Endothelial cell of umbilical vein (primary cell): ENCODE data around the gene APOO. TPM values are rescaled to one million over a fixed set of nuclear protein-coding genes. Genes with fewer than 3 reads are reported as not detected.

ENCODE experiments used
- BruUV-seq: library from RNA; stranded (reverse); fragments of 400-500 nt; replicated peaks from 2 replicates; lab custom pipeline; 2021; lab: Mats Ljungman, UMichigan
- CTCF ChIA-PET: fragments of 300-600, 350-600 bp; sonication (Branson Sonifier 250); formaldehyde crosslinking; loops from one replicate; lab custom pipeline; 2021; ENCODE audit warnings: antibody characterized with exemption, inconsistent platforms; lab: Charles Lee
- POLR2A ChIA-PET: fragments of 300-600, 350-600 bp; sonication (Branson Sonifier 250); formaldehyde crosslinking; loops from one replicate; lab custom pipeline; 2021; ENCODE audit warnings: antibody characterized with exemption, inconsistent platforms; lab: Charles Lee
- DNase-seq: peaks from one replicate; pipeline ENCODE4 v3.0.0-alpha.2; 2011; ENCODE audit warnings: low read depth, low spot score
- FAIRE-seq: peaks from 2 replicates; lab custom pipeline; 2011; peaks lifted over from hg19 to GRCh38; lab: Jason Lieb, UNC
- H2AFZ ChIP-seq: 2 replicates; pipeline ENCODE4 v1.6.0; 2012; ENCODE audit warnings: low read depth, low read length, control low read depth, inconsistent platforms
- H3K27ac ChIP-seq: 2 replicates; pipeline ENCODE4 v1.5.1; 2011; ENCODE audit warnings: low read depth, mild to moderate bottlenecking, control low read depth, low read length, moderate library complexity; ENCODE audit not compliant: insufficient read depth
- H3K27me3 ChIP-seq, 2 experiments: 2 replicates each; pipeline versions ENCODE4 v1.6.0 to v1.6.1; 2011; ENCODE audit warnings: low read length in 2 of 2, mixed read lengths in 1 of 2; ENCODE audit not compliant: control insufficient read depth in 2 of 2, insufficient read depth in 2 of 2
- H3K36me3 ChIP-seq, 2 experiments: 2 replicates in 1 of 2; 3 replicates in 1 of 2; pipeline ENCODE4 v1.5.1; 2011; ENCODE audit warnings: low read length in 2 of 2, mild to moderate bottlenecking in 1 of 2, moderate library complexity in 1 of 2; ENCODE audit not compliant: control insufficient read depth in 2 of 2, insufficient read depth in 2 of 2; ENCODE audit errors: extremely low read depth in 1 of 2
- H3K4me1 ChIP-seq: 3 replicates; pipeline ENCODE4 v1.5.1; 2011; ENCODE audit warnings: mild to moderate bottlenecking, low read length; ENCODE audit not compliant: control insufficient read depth, insufficient read depth; ENCODE audit errors: extremely low read depth
- H3K4me2 ChIP-seq: 2 replicates; pipeline ENCODE4 v1.6.1; 2011; ENCODE audit warnings: low read length, control low read depth, mixed read lengths; ENCODE audit not compliant: insufficient read depth
- H3K4me3 ChIP-seq, 3 experiments: fragments of 200-600 bp in 1 of 3; sonication (generic), shearing (Covaris generic) in 1 of 3; replicated peaks in 1 of 3; 2 replicates each; pipeline ENCODE4 v1.5.1; 2011 to 2016; ENCODE audit warnings: control low read depth in 3 of 3, low read length in 3 of 3, mild to moderate bottlenecking in 2 of 3, inconsistent platforms in 1 of 3, low read depth in 1 of 3, moderate library complexity in 1 of 3; ENCODE audit not compliant: insufficient read depth in 1 of 3
- H3K79me2 ChIP-seq: 2 replicates; pipeline ENCODE4 v1.6.0; 2012; ENCODE audit warnings: low read length, inconsistent platforms; ENCODE audit not compliant: control insufficient read depth, insufficient read depth
- H3K9ac ChIP-seq: replicated peaks from 2 replicates; pipeline ENCODE3; 2011; ENCODE audit warnings: low read length, control low read depth; ENCODE audit not compliant: insufficient read depth; ENCODE audit errors: extremely low read depth
- H3K9me1 ChIP-seq: replicated peaks from 3 replicates; pipeline ENCODE4 v1.6.0; 2011; ENCODE audit warnings: mild to moderate bottlenecking, low read length; ENCODE audit not compliant: control insufficient read depth, insufficient read depth; ENCODE audit errors: extremely low read depth
- H3K9me3 ChIP-seq: replicated peaks from 2 replicates; pipeline ENCODE4 v1.5.1; 2012; ENCODE audit warnings: low read length, inconsistent platforms; ENCODE audit not compliant: control insufficient read depth, insufficient read depth
- H4K20me1 ChIP-seq: replicated peaks from 2 replicates; pipeline ENCODE3; 2011; ENCODE audit warnings: mild to moderate bottlenecking, low read length; ENCODE audit not compliant: control insufficient read depth, insufficient read depth; ENCODE audit errors: extremely low read depth
- CTCF ChIP-seq, 2 donors: IDR thresholded peaks; 1 replicate in 1 of 2; 2 replicates in 1 of 2; pipeline ENCODE4 v1.5.1; 2011; ENCODE audit warnings: low read length in 2 of 2, mild to moderate bottlenecking in 2 of 2, moderate library complexity in 2 of 2, control low read depth in 1 of 2, inconsistent platforms in 1 of 2, low read depth in 1 of 2; ENCODE audit not compliant: insufficient read depth in 1 of 2; ENCODE audit errors: extremely low read depth in 1 of 2
- EZH2 ChIP-seq: IDR thresholded peaks from 2 replicates; pipeline ENCODE4 v1.6.1; 2012; ENCODE audit warnings: borderline replicate concordance, low read depth, mild to moderate bottlenecking, moderate library complexity, low read length, inconsistent platforms; ENCODE audit not compliant: severe bottlenecking
- FOS ChIP-seq: IDR thresholded peaks from 2 replicates; pipeline ENCODE4 v1.6.1; 2011; ENCODE audit warnings: mild to moderate bottlenecking, low read length, moderate library complexity, borderline replicate concordance; ENCODE audit not compliant: insufficient read depth
- GATA2 ChIP-seq: IDR thresholded peaks from 2 replicates; pipeline ENCODE4 v1.7.0; 2011; ENCODE audit warnings: low read depth, mild to moderate bottlenecking, moderate library complexity, mixed read lengths, low read length; ENCODE audit not compliant: insufficient read length, insufficient read depth
- JUN ChIP-seq: IDR thresholded peaks from 2 replicates; pipeline ENCODE4 v1.6.1; 2011; ENCODE audit warnings: borderline replicate concordance, low read depth; ENCODE audit not compliant: insufficient read length, insufficient read depth
- MAX ChIP-seq: IDR thresholded peaks from 2 replicates; pipeline ENCODE4 v1.6.1; 2011; ENCODE audit not compliant: insufficient read depth, insufficient read length
- MYC ChIP-seq: IDR thresholded peaks from one replicate; pipeline ENCODE4 v1.6.1; 2011; ENCODE audit warnings: mild to moderate bottlenecking, low read depth, low read length
- POLR2A ChIP-seq: IDR thresholded peaks from 2 replicates; pipeline ENCODE4 v1.6.1; 2012; ENCODE audit warnings: low read depth, mild to moderate bottlenecking, control low read depth, low read length
- POLR2AphosphoS5 ChIP-seq: IDR thresholded peaks from 2 replicates; pipeline ENCODE4 v1.6.1; 2012; ENCODE audit warnings: low read depth, mild to moderate bottlenecking, control low read depth, low read length, moderate library complexity; ENCODE audit not compliant: insufficient read depth
- dilution Hi-C: fragments of 300-500 bp; cut with MboI; formaldehyde crosslinking; loops from one replicate; pipeline ENCODE4 v1.15.0; 2019; ENCODE audit warnings: low sequenced_read_pairs; ENCODE audit not compliant: extremely low pct_ligation_motif_present
- intact Hi-C: fragments of 100-400 bp; cut with micrococcal nuclease; formaldehyde crosslinking; loops from one replicate; pipeline ENCODE4 v1.10.0; 2022
- polyA plus RNA-seq, 4 experiments: library from polyadenylated mRNA; depleted of rRNA in 3 of 4; stranded (reverse) in 3 of 4; unstranded in 1 of 4; fragments of >200 nt; gene quantifications; 2 replicates each; pipeline versions ENCODE4 v1.2.1 to v1.2.3, GENCODE V29; 2011 to 2012; ENCODE audit warnings: missing spikeins in 1 of 4
- total RNA-seq: library from RNA; stranded (reverse); gene quantifications from 2 replicates; pipeline ENCODE4 v1.2.3, GENCODE V29; 2021

The APOO gene
- total and polyA plus RNA-seq, 2 donors (not counting 3 experiments of a cell fraction or from before 2014, with no cell fraction given) = 9.8 to 24.3 TPM

GRCh38 chrX:23841847-23842522 lies 65.8 kb downstream of the APOO start:
- Histone ChIP-seq H3K27ac (no peak overlapping the region), H3K4me2 (no peak overlapping the region), H3K4me1 (peaks cover 12% of the 10 kb centered on the region), H3K9me3 (no peaks in the 10 kb centered on the region), H3K9me1 (no peaks in the 10 kb centered on the region), H3K4me3 (no peak overlapping the region), H3K79me2 (no peaks in the 10 kb centered on the region), H4K20me1 (no peaks in the 10 kb centered on the region), H3K36me3 (no peaks in the 10 kb centered on the region), H2AFZ (no peak overlapping the region), H3K9ac (no peak overlapping the region), H3K27me3 (no peaks in the 10 kb centered on the region)
- FAIRE-seq (no peak), DNase-seq (no peak)
- POLR2A ChIA-PET = no interaction called here
- CTCF ChIA-PET = no interaction called here
- no TSS peak for BruUV-seq
- dilution Hi-C loops = no loop called here
- TF ChIP-seq CTCF (IDR thresholded peaks at IDR 0.05; ENCODE audit: extremely low read depth in 1 of 2, insufficient read depth in 1 of 2, low read depth in 1 of 2, low read length in 2 of 2) (no peak), EZH2 (no peak), JUN (no peak), MYC (no peak), POLR2AphosphoS5 (no peak), GATA2 (no peak), POLR2A (no peak), FOS (no peak), MAX (no peak)
- intact Hi-C loops = loop anchor here (5.0 kb wide), 1 partner anchor 35 kb away; no protein-coding TSS in a partner anchor
